ENCODE results near the gene ATL3.

DNA sequence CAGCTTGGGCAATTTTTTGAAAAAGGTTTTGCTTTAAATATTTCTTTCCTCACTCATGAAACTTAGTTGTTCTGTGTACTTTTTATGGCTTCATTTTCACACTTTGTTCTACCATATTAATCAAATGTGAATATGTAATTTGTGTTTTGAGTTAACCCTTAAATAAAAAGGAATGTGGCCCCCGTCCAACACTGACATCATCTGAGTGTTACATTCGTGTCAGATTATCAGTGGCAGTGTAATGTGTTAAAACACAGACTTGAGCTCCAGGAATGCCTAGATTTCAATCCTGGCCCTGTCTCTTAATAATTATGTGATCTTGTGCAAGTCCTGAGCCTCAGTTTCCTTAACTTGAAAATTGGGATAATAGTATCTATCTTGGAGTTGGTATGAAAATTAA, 15.8 kb upstream of the ATL3 start:
- TF ChIP-seq, protein P1, sequence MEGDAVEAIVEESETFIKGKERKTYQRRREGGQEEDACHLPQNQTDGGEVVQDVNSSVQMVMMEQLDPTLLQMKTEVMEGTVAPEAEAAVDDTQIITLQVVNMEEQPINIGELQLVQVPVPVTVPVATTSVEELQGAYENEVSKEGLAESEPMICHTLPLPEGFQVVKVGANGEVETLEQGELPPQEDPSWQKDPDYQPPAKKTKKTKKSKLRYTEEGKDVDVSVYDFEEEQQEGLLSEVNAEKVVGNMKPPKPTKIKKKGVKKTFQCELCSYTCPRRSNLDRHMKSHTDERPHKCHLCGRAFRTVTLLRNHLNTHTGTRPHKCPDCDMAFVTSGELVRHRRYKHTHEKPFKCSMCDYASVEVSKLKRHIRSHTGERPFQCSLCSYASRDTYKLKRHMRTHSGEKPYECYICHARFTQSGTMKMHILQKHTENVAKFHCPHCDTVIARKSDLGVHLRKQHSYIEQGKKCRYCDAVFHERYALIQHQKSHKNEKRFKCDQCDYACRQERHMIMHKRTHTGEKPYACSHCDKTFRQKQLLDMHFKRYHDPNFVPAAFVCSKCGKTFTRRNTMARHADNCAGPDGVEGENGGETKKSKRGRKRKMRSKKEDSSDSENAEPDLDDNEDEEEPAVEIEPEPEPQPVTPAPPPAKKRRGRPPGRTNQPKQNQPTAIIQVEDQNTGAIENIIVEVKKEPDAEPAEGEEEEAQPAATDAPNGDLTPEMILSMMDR (conservative IDR thresholded peaks at IDR 0.05 in 1 of 2, IDR thresholded peaks at IDR 0.05 in 1 of 2; ENCODE audit: low read depth in 1 of 2, low read length in 2 of 2), result no peak
- no peak for TF ChIP-seq EZH2 (IDR thresholded peaks at IDR 0.05; ENCODE audit: low read length, missing control alignments)
